AG04449 (cell line): ENCODE data around the gene SAG.

Source experiments
- CTCF ChIA-PET: fragments of 350-600 bp; formaldehyde crosslinking; extraction: SDS; loops from one replicate; lab custom pipeline; 2021; ENCODE audit warnings: antibody characterized with exemption; lab: Yijun Ruan, JAX
- POLR2A ChIA-PET: fragments of 400-600, 350-600 bp; formaldehyde crosslinking; extraction: SDS; loops from one replicate; lab custom pipeline; 2020; ENCODE audit warnings: antibody characterized with exemption, inconsistent platforms; lab: Yijun Ruan, JAX
- DNase-seq: peaks from one replicate; pipeline ENCODE4 v3.0.0-alpha.2; 2010; ENCODE audit warnings: low read depth, low spot score
- H3K4me3 ChIP-seq: 2 replicates; pipeline ENCODE4 v1.5.1; 2011; ENCODE audit warnings: low read depth, mild to moderate bottlenecking, control low read depth, low read length
- TF ChIP-seq, protein P1 (sequence below): IDR thresholded peaks from one replicate; pipeline ENCODE4 v1.5.1; 2011; ENCODE audit warnings: mild to moderate bottlenecking, moderate library complexity, low read length, control low read depth, inconsistent platforms; ENCODE audit not compliant: insufficient read depth; ENCODE audit errors: missing control alignments

Gene SAG

DNA sequence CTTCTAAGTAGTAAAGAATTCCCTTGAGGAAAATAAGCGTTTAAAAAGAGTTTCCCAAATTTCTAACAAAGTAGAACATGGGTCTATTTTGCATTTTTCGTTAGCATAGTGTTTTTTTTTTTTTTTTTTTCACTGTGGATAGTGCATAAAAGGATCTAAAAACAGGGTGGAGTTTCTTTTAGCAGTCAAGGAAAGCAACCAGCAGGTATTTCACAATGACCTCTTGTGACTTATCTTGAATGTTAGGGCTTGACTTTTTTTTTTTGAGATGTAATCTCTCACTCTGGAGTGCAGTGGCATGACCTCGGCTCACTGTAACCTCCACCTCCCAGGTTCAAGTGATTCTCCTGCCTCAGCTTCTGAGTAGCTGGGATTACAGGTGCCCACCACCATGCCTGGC is 31.8 kb downstream of the SAG start:
- no peak overlapping the region for H3K4me3 ChIP-seq
- DNase-seq = no peak
- TF ChIP-seq, protein P1, sequence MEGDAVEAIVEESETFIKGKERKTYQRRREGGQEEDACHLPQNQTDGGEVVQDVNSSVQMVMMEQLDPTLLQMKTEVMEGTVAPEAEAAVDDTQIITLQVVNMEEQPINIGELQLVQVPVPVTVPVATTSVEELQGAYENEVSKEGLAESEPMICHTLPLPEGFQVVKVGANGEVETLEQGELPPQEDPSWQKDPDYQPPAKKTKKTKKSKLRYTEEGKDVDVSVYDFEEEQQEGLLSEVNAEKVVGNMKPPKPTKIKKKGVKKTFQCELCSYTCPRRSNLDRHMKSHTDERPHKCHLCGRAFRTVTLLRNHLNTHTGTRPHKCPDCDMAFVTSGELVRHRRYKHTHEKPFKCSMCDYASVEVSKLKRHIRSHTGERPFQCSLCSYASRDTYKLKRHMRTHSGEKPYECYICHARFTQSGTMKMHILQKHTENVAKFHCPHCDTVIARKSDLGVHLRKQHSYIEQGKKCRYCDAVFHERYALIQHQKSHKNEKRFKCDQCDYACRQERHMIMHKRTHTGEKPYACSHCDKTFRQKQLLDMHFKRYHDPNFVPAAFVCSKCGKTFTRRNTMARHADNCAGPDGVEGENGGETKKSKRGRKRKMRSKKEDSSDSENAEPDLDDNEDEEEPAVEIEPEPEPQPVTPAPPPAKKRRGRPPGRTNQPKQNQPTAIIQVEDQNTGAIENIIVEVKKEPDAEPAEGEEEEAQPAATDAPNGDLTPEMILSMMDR = no peak
- POLR2A ChIA-PET = no interaction called here
- CTCF ChIA-PET = no interaction called here

DNA sequence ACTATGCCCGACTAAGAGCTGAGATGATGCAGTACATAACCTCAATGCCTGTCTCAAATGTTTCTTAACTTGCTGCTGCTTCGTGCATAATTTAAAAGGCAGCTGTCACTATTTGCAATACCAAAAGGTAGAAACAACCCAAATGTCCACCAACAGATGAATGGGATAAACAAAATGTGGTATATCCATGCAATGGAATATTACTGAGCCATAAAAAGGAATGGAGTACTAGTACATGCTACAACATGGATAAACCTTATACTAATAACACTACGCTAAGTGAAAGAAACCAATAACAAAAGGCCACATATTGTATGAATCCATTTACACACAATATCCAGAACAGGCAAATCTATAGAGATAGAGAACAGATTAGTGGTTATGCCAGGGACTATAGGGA is 33.7 kb downstream of the SAG start:
- POLR2A ChIA-PET = no interaction called here
- no peak overlapping the region for H3K4me3 ChIP-seq
- DNase-seq = no peak
- TF ChIP-seq, protein P1 = no peak
- CTCF ChIA-PET = interaction anchor here (5.1 kb wide), 1 partner anchor 13 kb away, joined by 38 read pairs; the partner anchor contains the start of gene DGKD

DNA sequence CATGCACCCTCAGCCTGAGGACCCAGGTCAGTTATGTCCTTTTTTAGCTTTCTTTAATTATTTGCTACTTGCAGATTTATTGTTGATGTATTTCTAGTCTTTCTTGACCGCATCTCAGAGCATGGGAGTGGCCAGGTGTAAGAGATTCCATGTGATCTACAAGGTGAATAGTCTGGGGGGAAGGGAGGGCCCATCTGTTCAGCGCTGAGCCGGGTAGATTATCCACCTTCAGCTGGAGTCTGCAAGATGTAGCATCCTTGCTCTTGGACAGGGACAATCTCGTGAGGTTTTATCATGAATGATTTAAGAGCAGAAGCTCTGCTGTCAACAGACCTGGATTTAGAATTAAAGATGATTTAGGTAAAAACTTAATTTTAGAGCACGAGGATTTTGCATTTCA is 34.7 kb downstream of the SAG start:
- TF ChIP-seq, protein P1 = no peak
- DNase-seq = no peak
- CTCF ChIA-PET = interaction anchor here (0.6 to 5.1 kb wide), 2 partner anchors 12 to 89 kb away, joined by 4 to 38 read pairs; partner anchors contain the start of gene DGKD
- POLR2A ChIA-PET = no interaction called here
- no peak overlapping the region for H3K4me3 ChIP-seq

DNA sequence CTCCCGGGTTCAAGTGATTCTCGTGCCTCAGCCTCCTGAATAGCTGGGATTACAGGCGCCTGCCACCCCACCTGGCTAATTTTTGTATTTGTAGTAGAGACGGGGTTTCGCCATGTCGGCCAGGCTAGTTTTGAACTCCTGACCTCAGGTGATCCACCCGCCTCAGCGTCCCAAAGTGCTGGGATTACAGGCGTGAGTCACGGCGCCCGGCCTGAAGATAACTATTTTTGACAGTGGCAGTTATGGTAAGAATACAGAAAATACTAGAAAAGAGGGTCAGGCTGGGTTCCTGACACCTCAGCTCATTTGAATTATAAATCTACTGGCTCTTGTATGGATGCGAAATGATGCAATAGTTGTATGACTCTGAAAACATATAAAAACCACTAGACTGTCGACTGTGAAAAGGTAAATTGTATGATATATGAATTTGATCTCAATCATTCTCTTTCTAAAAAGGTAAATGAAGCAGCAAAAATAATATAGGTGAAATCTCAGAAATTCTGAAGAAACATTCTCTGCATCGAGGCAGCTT is 35.6 kb downstream of the SAG start:
- TF ChIP-seq, protein P1 = no peak
- CTCF ChIA-PET = interaction anchor here (5.1 kb wide), 1 partner anchor 11 kb away, joined by 38 read pairs; the partner anchor contains the start of gene DGKD
- no peak for DNase-seq
- POLR2A ChIA-PET = no interaction called here
- H3K4me3 ChIP-seq = no peak overlapping the region

DNA sequence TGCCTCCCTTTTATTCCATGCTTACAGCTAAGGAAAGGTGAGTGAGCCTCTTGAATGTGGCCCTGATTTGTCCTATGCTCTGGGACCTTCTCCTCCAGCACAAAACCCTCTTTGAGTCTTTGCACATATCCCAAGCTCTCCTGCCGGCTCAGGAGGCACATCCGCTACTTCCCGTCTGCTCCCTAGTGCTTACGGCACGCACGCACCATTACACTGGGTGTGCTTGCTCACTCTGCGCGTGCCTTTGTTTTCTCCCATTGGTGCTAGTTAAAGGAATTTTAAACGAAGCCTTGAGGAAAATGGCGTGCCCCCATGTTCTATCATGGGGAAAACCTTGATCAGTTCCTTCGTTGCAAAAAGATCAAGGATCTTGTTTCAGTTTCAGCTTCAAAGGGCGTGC is 38.8 kb downstream of the SAG start:
- DNase-seq = no peak
- TF ChIP-seq, protein P1 = no peak
- CTCF ChIA-PET = interaction anchor here (5.1 kb wide), 1 partner anchor 8 kb away, joined by 38 read pairs; the partner anchor contains the start of gene DGKD
- H3K4me3 ChIP-seq = no peak overlapping the region
- POLR2A ChIA-PET = no interaction called here

DNA sequence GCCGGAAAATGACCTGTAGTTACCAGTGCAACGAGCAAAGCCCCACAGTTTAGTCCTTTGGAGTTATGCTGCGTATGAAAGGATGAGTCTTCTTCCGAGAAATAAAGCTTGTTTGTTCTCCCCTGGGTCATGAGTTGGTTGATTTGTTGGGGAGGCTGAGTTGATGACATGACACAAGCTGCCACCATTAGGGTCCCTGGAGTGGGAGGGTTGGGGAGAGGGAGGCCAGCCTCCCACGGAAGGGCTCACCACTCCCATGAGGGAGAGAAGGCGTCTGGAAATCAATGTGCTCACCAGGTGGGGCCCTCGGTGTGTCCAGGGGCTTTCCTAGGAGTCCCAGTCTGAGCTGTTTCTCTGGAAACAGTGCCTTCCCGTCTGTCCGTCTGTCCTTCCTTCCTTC is 39.3 kb downstream of the SAG start:
- CTCF ChIA-PET = interaction anchor here (1.6 kb wide), 1 partner anchor 103 kb away, joined by 4 read pairs; no protein-coding TSS in a partner anchor
- no peak overlapping the region for H3K4me3 ChIP-seq
- POLR2A ChIA-PET = no interaction called here
- no peak for DNase-seq
- TF ChIP-seq, protein P1 = no peak
